Measurements from ENCODE around the gene UXS1.
"Not testable (repeated sequence)": the region's sequence is repeated elsewhere in the genome, so short reads cannot be mapped to it uniquely, and the experiment has no call there.

The UXS1 gene

DNA sequence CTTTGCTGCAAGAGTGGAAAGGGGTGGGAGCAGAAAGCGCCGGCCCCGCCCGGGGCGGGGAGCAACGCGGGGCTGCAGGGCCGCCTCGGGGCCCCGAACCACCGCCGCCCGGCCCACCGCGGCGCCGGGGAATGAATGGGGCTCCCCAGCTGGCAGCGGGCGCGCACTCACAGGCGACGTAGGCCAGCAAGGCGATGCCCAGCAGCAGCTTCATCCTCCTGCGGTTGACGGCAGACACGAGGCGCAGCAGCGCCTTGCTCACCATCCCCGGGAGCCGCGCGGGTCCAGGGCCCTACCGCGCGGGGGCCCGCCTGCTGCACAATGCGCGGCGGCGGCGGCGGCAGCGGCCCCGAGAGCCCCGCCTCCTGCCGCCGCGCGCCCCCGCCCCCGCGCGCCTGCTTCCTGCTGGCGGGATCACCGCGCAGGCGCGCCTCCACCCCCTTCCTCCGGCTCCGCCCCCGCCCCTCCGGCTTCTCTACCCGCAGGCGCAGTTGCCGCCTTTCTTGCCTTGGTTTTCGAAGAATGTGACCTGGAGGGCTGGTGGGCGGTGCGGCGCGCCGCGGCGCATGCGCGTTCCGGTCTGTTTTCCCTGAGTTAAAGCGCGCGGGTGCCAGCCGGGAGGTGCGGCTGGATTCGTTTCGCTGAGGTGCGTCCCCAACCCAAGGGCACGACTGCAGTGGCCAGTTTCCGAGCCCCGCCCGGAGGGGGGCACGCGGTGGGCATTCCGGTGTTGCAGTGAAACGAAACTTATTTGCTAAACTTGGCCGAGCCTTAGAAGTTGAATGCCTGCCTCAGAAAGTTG lies at the start of gene UXS1:
Gene UXS1, minus strand, starts transcription at position 325 of the 802 bp plus-strand sequence. Its CDS starts 60 bp downstream, at position 265.
- peak; percentile 96 for DNase-seq (ENCODE audit: low read depth)

DNA sequence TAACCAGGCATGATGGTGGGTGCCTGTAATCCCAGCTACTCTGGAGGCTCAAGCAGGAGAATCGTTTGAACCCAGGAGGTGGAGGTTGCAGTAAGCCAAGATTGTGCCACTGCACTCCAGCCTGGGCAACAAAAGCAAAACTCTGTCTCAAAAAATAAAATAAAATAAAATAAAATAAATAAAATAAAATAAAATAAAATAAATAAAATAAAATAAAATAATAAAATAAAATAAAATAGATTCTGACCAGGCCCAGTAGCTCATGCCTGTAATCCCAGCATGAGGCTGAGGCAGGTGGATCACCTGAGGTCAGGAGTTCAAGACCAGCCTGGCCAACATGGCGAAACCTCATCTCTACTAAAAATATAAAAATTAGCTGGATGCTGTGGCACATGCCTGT lies 45.4 kb upstream of the UXS1 start:
- not testable (repeated sequence) for DNase-seq (ENCODE audit: low read depth)

DNA sequence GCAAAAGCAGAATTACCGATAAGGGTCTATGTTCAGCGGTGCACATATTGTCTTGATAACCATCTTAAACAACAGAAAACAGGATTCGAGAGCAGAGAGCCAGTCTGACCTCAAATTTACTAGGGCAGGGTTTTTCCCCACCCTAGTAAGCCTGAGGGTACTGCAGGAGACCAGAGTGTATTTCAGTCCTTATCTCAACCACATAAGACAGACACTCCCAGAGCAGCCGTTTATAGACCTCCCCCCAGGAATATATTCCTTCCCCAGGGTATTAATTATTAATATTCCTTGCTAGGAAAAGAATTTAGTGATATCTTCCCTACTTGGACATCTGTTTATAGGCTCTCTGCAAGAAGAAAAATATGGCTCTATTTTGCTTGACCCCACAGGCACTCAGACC lies 41.3 kb upstream of the UXS1 start:
- not testable (repeated sequence) for DNase-seq (ENCODE audit: low read depth)

DNA sequence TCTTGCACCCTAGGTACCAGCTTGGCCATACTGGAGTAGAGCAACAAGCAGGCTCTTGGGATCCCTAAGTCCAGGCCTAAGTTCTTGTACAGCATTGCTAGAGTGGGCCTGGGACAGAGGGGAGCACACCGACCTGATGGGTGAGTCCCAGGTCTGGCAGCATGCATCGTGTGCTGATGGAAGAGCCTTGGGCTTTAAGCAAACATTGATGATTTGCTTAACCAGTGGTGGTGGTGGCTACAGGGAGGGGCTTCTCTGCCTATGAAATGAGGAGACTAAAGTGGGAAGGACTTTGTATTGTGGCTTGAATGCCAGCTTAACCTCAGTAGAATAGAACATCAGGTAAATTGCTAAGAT lies 39.2 kb upstream of the UXS1 start:
- DNase-seq (ENCODE audit: low read depth) = no peak

DNA sequence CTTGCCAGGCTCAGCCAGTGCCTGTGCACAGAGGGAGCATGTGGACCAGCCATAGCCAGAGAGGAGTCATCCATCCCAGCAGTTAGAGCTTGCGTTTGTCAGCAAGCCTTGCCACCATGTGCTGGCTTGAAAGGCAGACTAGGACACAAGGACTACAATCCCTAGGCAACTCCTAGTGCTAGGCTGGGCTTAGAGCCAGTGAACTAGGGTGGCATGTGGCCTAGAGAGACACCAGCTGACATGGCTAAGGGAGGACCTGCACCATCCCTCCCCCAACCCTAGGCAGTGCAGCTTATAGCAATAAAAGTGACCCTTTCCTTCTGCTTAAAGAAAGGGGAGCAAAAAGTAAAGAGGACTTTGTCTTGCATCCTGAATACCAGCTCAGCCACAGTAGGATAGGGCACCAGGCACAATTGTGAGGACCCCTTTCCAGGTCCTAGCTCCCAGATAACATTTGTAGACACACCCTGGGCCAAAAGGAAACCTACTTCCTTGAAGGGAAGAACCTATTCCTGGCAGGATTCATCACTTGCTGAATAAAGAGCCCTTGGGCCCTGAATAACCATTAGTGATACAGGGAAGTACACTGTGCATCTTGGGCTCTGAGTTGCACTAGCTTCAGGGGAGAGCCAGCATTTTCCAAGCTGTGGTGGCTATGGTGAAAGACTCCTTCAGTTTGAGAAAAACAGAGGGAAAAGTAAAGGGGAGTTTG lies 38.7 kb upstream of the UXS1 start:
- no peak for DNase-seq (ENCODE audit: low read depth)

DNA sequence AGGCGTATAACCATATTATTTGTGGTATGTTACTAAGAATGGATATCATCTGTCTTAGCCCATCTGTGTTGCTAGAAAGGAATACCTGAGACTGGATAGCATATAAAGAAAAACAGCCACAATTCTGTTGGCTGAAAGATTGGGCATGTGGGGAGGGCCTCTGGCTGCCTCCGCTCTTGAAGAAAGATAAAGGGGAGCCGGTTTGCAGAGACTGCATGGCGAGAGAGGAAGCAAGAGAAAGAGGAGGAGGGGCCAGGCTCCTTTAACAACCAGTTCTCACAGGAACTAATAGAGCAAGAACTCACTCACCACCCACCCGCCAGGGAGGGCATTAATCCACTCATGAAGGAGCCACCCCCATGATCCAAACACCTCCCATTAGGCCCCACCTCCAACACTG lies 29.2 kb upstream of the UXS1 start:
- DNase-seq (ENCODE audit: low read depth) = no peak

DNA sequence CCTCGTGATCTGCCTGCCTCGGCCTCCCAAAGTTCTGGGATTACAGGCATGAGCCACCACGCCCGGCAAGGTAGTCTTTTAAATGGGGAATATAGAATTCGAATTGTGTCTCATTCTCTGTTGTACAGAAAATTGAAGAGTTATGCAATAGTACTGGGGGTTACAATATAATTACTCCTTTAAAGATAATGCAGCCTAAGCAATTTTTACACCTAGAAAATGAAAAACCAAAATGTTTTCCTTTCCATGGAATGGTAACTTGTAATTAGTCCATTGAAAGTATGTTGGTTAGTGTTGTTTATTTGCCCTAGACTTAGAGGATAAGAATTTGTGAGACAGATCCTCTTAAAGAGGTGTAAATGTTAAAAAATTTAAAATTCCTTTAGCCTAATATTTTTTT lies 28.0 kb upstream of the UXS1 start:
- DNase-seq (ENCODE audit: low read depth) = not testable (repeated sequence)

DNA sequence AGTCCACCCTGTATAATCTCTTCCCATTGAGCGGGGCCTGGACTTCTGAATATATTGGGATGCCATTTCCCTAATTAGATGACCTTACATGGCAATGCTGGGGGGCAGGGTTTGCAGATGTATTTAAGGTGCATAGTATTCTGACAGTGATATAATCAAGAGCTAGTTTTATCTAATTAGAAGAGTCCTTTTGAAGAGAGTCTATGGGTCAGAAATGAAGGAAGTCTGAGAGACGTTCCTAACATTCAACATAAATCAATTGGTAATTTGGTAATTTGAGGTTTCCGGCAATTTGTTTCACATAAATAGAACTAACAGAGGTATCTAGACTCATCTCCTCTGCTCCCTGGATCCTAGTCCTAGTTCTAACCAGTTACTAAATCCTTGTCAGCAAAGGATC lies 25.7 kb upstream of the UXS1 start:
- no peak for DNase-seq (ENCODE audit: low read depth)

DNA sequence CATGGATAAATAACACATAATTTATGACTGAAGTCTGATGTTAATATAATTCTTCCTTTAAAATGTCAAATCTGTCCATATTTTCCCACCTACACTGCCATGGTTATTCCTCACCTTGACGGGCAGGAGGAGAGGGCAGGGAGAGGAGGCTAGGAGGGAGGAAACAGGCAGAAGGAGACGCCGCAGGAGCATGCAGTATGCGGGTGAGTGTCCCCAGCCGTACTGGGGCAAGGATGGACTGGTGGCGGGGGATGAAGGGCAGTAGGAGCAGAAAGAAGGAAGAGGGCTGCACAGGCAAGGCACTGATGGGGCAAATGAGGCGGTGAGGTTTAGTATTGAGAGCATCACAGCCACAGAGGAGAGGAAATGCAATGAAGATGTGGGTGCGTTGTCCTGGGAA lies 25.1 kb upstream of the UXS1 start:
- DNase-seq (ENCODE audit: low read depth) = not testable (repeated sequence)

DNA sequence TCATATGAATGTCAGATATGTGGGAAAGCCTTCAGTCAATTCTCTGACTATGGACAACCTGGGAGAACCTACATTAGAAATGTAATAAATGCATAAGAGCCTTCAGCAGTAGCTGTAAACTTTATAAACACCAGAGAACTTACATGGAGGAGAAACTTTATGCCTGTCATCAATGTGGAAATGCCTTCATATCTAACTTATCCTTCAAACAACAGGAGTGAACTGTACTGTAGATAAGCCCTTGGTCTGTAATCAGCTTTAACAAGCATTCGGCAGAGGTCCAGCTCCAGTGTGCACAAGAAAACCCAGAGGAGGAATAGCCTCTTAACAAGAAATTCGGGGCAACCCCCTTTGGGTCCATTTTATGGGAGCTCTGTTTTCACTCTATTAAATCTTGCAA lies 14.8 kb upstream of the UXS1 start:
- no peak for DNase-seq (ENCODE audit: low read depth)

DNA sequence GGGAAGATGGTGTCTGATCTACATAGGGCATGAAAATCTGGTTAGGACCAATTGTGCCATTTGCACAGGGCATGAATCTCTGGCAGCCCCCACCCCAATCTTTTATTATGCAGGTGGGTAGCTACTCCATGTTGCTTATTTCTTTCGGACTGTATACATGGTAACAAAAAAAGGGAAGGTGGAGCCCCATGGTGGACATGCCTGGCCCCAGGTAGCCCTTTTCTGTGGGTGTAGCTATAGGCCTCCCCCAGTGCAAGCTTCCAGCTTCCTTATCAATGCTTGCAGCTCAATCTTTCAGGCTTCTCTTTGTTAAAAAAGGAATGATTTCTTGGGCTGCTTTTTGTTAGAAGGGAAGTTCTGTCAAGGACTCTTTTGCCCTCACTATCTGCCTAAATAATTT lies 14.3 kb upstream of the UXS1 start:
- DNase-seq (ENCODE audit: low read depth) = no peak

DNA sequence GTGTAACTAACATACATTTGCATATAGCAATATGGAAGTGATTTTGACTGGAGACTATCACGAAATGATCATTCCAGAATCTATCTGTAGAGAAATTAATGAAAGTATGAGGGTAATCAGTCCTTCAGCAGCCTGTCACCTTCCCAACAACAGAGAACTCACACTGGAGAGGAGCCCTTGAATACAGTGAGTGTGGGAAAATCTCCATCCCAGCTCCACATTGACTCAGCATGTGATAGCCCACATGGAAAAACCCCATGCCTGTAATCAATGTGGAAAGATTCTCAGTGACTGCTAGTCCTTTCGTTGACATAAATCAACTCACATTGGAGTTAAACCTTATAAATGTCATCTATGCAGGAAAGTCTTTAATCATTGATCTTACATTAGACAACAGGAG lies 13.1 kb upstream of the UXS1 start:
- DNase-seq (ENCODE audit: low read depth) = no peak

DNA sequence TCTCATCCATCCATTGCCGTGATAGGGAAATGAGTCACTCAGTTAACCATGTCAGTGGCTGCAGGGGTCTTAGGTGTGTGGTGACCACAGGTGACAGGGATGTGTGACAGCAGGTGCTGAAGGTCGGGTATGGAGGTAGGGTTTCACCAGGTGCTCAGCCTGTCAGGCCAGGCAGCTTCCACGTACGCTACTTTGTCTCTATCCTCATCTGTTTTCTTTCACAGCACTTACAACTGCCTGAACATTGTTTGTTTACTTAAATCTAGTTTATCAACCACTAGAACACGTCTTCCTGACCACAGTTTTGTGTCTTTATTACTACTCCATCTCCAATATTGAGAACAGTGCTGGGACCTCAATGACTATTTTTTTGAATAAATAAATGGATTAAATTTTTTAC lies 11.4 kb upstream of the UXS1 start:
- no peak for DNase-seq (ENCODE audit: low read depth)

DNA sequence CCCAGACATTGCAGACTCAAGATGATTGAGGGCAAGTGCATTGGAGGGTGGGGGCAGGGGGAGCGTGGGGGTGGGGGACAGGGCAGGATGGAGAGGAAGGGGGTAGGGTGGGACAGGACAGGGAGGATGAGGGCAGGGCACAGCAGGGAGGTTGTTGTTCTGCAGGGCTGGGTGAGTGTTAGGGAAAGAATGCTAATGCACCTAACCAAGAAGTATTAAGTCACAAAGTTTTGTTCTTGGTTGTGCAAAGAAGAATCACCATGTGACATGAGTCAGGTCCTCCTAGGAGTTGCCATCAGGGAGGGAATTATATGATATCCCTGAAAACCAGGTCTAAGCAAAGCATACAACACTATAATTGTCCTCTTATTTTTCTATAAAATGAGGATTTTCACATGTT lies 10.4 kb upstream of the UXS1 start:
- DNase-seq (ENCODE audit: low read depth) = not testable (repeated sequence)

DNA sequence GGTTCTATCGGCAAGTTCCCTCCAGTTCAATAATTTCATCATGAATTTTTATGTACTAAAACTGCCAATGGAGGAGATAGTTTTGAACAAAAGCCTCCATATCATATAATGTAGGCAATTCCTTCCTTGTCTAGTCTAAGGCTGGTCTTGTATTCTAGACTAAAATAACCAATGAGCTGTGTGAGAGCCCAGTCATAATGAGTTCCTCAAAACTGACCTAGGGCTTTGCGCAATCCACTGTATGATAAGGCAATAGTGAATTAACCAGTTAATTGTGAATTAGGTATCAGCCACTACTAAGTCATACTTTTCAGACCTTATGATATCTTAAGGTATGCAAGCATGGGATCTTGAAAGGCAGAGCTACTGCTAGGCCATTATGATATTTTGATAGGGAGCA lies 7.6 kb upstream of the UXS1 start:
- no peak for DNase-seq (ENCODE audit: low read depth)

DNA sequence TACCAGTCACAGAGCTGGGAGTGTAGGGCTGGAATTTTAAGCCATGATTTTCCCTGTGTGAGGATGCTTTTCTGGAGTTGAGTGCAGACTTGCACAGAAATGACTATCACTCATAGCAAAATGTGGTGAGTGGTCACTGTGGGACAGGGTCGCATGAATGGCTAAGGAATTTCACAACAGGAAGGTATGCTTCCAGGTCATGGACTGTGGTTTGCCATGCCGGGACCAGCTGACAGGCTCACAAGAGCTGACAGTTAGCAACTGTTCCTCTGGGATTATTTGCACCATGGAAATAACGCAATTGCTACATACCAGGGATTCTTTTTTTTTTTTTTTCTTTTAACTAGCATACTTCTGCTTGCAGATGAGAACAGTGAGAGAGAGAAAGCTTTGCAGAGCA lies 3.8 kb upstream of the UXS1 start:
- DNase-seq (ENCODE audit: low read depth) = no peak

DNA sequence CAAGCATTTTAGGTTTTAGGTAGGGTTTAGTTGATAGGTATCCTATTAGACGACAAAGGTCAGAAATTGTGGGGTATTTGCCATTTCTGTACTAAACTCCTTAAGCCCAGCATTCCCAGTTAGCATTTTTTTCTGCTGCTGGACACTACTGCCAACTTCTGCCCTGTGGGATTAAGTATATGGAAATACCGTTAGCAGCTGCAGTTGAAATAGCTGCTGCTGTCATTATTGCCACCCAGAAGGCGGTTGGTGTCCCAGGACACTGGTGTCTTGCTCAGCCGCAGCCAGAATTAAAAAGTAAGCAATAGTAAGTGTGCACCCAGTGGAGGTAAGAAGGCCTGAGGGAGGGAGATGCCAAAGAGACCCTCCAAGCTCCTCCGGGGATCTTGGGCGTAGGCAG lies 1.9 kb upstream of the UXS1 start:
- DNase-seq (ENCODE audit: low read depth) = no peak

DNA sequence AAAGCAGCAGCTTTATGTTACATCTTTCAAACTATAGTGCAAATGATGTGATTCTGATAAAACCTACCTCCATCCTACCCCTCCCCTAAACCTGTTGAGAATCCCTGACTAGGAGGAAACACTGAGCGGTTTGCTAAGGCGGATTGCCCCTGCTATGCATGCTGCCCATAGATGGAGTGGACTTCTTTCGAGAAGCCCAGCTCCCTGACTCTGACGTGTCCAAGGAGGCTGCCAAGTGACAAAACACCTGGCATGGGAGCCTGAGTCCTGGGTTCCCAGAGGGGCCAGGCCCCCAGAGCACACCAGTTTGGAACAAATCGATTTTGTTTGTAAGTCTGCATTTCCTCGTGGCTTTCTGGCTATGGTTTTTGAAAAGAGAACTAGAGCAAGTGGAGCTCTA lies 1.4 kb upstream of the UXS1 start:
- DNase-seq (ENCODE audit: low read depth) = no peak

DNA sequence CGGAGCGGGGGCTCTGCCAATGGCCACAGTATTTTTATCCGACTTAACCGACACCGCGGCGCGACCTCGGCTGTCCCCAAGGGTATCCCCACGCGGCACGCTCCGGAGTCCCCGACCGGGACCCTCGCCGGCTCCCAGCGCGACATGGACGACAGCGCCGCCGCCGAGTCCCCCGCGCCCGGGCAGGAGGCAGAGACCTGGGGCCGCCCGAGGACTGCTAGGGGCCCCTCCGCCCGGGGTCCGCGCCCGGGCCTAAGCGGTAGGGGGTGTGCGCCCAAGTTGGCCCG lies 468 bp downstream of the UXS1 start:
- DNase-seq (ENCODE audit: low read depth) = no peak

DNA sequence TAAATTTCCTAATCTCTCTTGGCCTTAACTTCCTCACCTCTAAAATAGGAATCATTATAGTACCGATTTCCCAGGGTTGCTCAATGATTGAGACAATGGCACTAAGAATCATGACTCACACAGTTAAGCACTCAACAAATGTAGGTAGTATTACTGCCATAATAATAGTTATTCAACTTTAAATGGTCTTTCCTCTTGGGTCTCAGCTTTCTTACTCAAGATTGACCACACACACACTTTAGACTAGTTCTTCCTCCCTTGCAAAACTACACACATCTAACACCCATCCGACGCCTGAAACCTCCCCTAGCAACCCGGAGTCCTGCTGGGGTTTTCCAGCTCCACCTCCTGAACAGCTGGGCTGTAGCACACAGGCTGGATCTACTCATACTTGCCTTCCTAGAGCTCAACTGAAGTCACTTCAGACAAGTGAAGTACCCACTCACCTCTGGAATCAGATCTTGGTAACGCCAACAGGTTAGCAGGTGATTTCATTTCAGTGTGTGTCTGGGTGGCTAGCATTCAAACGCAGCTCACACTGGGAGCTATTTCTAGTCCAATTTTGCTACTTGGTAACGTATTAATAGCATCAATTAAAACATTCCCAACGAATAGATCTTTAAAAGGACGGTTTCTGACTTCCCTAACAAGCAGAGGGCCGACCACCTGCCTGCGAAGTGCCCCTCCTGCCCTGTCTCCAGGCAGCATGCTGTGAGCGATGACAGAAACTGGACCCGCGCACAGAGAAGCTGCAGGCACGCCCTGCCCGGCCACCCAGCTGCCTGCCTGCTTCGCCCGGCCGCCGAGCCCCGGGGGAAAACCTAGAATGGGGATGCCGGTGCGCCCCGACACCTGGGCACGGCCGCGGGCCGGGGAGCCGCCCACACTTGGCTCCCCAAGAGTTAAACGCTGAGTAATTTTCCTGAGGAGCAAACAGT lies 1.1 kb downstream of the UXS1 start:
- peak; percentile 21 for DNase-seq (ENCODE audit: low read depth)

DNA sequence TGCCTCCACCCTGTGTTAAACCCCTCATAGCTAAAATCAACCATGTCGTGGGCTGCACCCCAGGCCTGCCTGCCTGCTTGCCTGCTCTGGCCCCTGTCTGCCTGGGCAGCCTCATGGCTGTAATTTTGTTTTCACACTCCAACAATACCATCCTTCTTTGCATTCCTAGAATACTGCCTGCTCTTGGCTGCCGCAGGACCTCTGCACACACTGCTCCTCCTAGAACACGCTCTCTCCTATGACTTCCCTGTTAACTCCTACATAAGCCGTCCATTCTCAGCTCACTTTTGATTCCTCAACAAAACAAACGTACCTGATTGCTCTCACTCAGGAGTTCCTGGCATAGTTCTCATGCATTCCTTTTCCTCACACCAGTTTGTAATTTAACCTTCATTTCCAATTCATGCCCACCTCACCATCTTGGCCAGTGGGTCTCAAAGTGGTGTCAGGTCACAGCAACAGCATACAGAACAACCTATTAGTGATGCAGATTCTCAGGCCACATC lies 2.5 kb downstream of the UXS1 start:
- no peak for DNase-seq (ENCODE audit: low read depth)

DNA sequence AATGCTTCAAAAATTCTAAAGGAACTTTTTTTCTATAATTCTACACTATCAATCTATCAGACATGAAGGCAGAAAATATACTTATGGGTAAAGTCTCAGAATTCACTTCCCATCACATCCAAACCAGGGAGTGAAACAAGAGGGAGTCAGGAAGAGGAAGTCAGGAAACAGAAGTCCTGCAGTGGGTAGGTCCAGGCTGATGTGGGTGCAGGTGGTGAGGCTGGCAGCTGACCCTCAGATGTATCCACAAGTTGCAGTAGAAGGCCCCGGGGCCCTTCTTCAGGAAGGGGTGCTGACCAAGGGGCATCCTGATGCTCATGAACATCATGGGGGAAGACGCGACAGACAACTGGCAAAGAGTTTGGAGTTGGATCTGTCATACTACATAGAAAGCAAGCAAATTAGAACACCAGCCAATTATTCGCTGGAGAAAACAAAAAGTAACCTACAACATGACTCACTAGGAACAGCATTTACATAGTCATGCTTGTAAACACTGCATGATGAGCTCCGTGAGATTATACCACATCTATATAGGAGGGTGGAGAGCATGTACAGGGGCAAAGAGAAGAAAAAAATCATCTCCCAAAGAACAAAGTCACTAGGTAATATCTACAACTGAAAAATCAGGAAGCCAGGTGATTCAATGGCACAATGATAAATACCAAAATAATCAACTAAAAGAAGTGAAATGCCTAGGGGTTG lies 4.2 kb downstream of the UXS1 start:
- no peak for DNase-seq (ENCODE audit: low read depth)
